HG02588 (cell line): ENCODE measurements around the gene WDR6.
A peak's percentile ranks its signal among the peaks of the same experiment; 100 is the strongest.

ENCODE experiments used
- ATAC-seq: cut with Tn5 transposase; IDR thresholded peaks from one replicate; pipeline ENCODE4 v1.9.1; 2021; ENCODE audit warnings: mild to moderate bottlenecking, moderate library complexity; ENCODE audit not compliant: unreplicated experiment

WDR6 gene, protein sequence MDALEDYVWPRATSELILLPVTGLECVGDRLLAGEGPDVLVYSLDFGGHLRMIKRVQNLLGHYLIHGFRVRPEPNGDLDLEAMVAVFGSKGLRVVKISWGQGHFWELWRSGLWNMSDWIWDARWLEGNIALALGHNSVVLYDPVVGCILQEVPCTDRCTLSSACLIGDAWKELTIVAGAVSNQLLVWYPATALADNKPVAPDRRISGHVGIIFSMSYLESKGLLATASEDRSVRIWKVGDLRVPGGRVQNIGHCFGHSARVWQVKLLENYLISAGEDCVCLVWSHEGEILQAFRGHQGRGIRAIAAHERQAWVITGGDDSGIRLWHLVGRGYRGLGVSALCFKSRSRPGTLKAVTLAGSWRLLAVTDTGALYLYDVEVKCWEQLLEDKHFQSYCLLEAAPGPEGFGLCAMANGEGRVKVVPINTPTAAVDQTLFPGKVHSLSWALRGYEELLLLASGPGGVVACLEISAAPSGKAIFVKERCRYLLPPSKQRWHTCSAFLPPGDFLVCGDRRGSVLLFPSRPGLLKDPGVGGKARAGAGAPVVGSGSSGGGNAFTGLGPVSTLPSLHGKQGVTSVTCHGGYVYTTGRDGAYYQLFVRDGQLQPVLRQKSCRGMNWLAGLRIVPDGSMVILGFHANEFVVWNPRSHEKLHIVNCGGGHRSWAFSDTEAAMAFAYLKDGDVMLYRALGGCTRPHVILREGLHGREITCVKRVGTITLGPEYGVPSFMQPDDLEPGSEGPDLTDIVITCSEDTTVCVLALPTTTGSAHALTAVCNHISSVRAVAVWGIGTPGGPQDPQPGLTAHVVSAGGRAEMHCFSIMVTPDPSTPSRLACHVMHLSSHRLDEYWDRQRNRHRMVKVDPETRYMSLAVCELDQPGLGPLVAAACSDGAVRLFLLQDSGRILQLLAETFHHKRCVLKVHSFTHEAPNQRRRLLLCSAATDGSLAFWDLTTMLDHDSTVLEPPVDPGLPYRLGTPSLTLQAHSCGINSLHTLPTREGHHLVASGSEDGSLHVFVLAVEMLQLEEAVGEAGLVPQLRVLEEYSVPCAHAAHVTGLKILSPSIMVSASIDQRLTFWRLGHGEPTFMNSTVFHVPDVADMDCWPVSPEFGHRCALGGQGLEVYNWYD

DNA sequence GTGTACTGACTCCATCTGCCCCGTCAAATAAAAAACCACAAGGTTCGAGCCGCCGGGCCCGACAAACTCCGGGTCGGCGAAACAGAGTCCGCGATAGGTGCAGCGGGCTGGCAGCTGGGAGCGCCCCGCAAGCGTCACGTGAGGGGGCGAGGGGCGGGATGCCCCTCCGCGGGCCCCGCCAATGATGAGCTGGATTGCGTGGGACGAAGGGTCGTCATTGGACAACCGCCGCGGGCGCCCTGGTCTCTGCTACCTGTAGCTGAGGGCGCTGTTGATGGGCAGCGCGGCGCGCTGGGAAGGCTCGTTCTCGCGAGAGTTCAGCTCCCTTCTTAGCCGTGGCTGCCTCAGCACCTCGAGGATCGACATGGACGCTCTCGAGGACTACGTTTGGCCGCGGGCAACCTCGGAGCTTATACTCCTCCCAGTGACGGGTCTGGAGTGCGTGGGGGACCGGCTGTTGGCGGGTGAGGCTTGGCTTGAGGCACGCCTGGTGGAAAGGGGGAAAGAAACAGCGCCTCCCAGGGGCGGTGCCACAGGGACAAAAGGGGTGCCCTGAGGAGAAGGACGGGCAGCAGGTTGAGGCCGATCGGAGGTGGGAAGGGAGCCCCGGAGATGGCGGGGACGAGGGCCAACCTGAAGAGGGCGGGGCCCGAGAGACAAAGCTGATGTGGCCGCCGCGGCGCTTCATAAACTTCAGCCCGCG is at the start of gene WDR6:
Gene WDR6, plus strand, starts transcription at position 324 of the 703 bp plus-strand sequence. Its CDS starts 41 bp downstream, at position 365.
- peak; percentile 81 for ATAC-seq

DNA sequence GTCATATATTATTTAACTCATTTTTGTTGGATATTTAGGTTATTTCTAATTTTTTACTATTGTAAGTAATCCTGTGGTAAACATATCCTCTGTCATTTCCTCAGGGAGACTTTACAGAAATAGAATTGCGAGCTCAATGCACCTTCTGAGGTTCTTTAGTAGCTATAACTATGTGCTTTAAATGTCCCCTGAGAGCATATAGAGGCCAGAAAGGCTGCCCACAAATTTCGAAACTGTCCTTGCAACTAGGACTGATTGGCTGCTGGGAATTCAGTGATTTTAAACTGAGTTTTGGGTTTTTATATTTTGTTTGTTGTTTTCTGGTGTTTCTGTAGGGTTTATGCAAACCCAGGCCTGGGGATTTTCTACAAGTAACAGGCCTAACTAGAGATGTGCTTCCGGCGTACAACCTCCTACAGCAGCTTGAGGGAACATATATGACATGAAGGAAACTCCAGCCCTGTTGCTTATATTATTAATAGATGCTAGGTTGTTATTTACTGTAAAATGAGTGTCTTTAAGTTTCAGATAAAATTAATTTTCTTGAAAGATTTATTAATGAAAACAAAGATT is 46.3 kb upstream of the WDR6 start:
- no peak for ATAC-seq

GRCh38 chr3:48962340-48962739 is 44.9 kb upstream of the WDR6 start:
- no peak for ATAC-seq

DNA sequence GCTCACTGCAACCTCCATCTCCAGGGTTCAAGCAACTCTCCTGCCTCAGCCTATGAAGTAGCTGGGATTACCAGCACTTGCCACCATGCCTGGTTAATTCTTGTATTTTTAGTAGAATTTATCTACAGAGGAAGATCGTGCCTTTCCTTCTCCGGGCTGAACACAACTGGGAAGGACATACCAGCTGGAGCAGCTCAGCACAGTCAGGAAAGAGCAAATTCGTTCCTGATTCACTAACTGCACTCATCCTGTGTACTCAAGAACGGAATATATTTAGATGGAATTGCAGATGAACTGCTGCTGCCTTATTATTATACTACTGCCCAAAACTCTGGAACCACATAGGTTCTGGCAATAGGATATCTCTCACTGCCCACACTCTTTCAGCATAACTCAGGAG is 44.3 kb upstream of the WDR6 start:
- no peak for ATAC-seq

DNA sequence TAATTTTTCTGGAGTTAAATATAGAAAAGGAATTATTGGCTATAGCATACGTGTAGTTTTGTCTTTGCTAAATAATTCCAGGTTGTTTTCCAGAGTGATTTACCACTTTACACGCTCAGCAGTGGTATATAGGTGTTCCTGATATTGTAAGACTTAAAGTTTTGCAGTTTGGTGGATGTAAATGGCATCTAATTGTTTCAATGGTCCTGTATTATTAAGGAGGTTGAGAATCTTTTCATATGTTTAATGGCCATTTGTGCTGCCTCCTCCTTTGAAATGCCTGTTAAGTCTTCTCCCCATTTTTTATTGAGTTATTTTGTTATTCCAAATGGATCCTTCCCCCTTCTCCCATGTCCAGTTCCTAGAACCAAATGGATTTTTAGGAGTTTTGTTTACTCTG is 43.6 kb upstream of the WDR6 start:
- no peak for ATAC-seq

DNA sequence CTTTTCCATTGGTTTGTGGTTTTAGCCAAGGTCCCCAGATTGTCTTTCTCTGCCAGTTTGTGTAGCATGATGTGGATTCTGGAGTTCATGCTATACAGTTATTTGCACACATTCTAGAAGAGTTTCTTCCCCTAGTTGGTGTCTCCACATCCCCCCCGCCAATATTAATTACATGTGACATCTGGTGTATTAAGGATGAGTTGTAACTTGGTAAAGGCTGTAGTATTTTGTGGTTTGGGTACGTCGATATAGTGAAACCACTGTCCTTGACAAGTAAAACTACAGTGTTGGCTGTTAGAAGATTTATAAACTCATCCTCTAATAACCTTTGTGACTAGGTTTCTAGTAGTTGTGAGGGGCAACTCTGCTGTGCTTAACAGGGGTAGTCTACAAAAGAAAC is 40.8 kb upstream of the WDR6 start:
- no peak for ATAC-seq

GRCh38 chr3:48966876-48967361 is 40.3 kb upstream of the WDR6 start:
- no peak for ATAC-seq

GRCh38 chr3:48970586-48970985 is 36.6 kb upstream of the WDR6 start:
- no peak for ATAC-seq

DNA sequence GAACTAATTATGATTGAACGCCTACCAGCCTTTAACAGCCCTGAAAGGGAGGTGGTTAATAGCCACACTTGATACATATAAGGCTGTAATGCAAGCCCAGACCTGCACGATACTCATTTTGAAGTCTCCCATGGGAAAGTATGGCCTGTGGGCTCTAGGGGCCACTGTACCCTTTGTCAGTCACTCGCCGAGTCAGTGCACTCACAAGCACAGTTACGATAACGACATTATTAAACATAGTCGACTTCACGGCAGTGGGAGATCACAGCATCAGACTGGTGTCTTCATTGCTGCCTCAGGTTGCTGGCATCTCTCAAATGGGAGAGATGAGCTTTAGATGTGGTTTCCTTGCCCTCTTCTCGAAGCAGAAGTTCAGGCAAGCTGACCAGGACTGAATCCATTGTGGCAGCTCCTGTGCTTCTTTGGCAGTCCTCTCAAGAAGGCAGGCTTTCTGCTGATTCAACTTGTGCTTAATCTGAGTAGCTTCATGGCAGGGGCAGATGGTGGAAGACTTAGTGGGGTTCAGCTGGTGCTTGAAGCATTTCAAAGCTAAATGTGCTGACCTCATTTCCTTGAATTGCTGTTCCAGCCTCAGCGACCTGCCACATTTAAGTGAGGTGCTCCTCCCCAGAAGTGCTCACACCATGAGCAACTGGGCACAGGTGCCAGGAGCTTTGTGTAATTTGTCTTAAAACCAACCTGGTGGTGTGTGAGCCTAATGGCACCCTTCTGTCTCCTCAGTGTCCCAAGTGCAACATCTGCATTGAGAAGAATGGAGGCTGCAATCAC is 32.9 kb upstream of the WDR6 start:
- ATAC-seq = no peak

- ATAC-seq = no peak
These were observed 27.7 kb upstream of the WDR6 start for GRCh38 chr3:48979451-48979850.

- no peak for ATAC-seq
These were observed 26.9 kb upstream of the WDR6 start for GRCh38 chr3:48980295-48980694.

DNA sequence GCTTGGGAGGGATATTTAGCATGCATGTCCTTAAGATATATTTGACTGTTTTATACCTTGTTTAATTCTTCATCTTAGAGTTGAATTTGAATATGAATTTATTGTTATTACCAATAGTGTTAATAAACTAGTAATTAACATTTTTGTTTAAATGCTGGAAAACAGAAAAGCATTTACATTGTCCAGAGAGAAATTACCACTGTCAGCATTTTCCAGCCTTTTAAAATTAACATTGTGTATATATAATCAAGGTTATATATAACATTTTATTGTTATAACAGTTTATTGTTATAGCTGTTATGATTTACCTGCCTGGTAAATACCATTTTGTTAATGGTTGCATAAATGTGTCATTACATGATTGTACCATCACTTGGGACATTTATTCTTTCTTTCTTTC is 25.2 kb upstream of the WDR6 start:
- no peak for ATAC-seq

DNA sequence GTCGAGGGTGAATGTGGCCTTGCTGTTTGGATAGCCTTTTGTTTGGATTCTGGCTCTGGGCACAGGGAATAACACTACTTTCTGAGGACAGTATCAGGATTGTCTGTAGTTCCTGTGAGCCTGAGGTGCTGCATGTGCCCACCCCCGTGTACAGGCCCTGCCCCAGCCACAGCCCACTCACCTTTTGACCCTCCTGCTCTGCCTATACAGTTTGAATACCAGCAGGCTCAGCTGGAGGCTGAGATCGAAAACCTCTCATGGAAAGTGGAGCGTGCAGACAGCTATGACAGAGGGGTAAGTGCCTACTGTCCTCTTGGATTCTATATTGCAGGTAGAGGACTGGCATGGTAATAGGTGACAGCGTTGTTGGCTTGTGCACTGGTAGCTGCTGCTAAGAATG is 24.5 kb upstream of the WDR6 start:
- ATAC-seq = no peak

- ATAC-seq = no peak
These were observed 24.1 kb upstream of the WDR6 start for GRCh38 chr3:48983096-48983495.

DNA sequence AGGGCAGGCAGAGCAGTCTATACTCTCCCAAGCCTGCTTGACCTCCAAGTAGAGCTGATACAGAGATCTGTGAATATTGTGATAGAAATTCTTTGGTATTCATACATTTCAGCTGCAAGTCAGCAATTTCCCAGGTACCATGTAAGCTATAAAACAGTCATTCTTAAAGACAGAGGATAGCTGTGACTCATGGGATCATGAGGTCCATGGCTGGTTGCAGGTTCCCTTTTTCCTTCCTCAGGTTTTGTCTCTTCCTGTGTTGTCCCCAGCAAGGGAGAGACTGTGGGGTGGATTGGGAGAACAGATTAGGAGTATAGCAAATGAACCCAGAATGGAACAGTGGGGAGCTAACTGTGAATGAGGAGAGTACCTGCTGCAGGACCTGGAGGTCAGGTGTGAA is 22.5 kb upstream of the WDR6 start:
- ATAC-seq = no peak

DNA sequence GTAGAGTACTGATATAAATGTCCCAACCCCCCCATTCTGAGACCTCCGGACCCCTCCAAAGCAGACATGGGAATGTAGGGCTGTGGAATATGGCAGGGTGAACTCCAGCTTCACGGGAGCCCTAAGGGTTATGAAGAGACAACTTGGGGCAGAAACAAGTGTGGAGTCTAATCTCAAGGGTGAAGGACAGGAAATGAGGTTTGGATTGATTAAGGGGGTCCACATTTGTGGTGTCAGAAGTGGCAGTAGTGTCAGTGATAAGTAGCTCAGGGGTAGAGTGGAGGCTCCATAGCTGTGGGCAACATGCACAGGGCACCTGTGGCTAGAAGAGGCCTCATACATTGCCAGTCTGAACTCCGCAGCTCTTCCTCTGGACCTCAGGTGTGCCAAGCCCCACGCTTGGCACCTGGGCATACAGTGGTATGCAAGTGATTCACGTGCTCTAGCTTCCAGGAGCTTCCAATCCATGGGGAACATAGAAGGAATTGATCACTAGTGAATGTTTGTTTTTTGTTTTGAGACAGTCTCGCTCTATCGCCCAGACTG is 21.3 kb upstream of the WDR6 start:
- no peak for ATAC-seq

DNA sequence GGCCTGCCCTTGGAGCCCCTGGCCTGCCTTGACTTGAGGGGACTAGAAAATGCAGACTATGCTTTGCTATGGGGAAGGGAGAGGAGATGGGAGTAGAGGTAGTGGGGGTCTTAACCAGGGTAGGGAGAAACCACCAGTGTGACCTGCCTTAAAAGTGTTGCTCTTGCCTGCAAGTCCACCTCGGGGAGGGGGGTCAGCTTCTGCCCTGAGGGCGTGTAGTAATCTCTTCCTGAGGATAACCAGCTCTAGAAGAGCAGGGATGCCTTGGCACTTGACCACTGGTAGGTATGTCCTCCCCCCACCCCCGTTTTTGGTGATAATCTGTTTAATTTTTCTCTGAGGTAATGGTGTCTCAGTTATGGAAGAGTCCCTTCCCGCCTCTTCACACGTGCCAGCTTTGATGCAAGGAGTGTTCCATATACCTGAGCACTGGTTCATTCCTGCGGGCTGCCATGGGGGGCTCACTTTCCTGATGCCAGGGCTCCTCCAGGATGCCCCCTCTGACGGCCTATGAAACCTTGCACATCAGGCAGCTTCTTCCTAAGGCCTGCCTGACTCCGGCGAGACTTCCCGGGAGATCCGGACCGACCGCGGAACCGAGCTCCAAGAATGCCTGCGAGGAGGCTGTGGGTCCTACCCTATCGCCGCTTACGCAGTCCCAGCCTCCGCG is 17.9 kb upstream of the WDR6 start:
- no peak for ATAC-seq

- peak; percentile 47 for ATAC-seq
These were observed 17.2 kb upstream of the WDR6 start, which contains the start of gene P4HTM for GRCh38 chr3:48989796-48990635. P4HTM (plus strand) TSS chr3:48990241; CDS start chr3:48990257, 16 bp downstream.
